Suppressor macrophage treated with lipopolysaccharide for 4 hours (primary cell): Measurements from ENCODE around the gene ATF1.

Experiments
- DNase-seq: peaks from one replicate; pipeline ENCODE4 v3.0.0-alpha.2; 2020

ATF1 gene

GRCh38 chr12:50763639-50764285 is at the start of gene ATF1:
Gene ATF1 (plus strand): TSS chr12:50764101. CDS start chr12:50780146, 16,045 bp downstream.
- DNase-seq = peak; percentile 95

- no peak for DNase-seq
Observed at GRCh38 chr12:50715174-50715573, 48.7 kb upstream of the ATF1 start.

- no peak for DNase-seq
Observed at GRCh38 chr12:50718760-50719159, 45.1 kb upstream of the ATF1 start.

GRCh38 chr12:50720085-50720484 is 43.8 kb upstream of the ATF1 start:
- no peak for DNase-seq

- DNase-seq = no peak
Observed at GRCh38 chr12:50720501-50720900, 43.4 kb upstream of the ATF1 start.

GRCh38 chr12:50723865-50724264 is 40.0 kb upstream of the ATF1 start:
- no peak for DNase-seq

- DNase-seq = no peak
Observed at GRCh38 chr12:50725011-50725942, 38.6 kb upstream of the ATF1 start.

- DNase-seq = no peak
Observed at GRCh38 chr12:50727466-50727865, 36.4 kb upstream of the ATF1 start.

GRCh38 chr12:50728417-50728816 is 35.5 kb upstream of the ATF1 start:
- no peak for DNase-seq

GRCh38 chr12:50728841-50729240 is 35.1 kb upstream of the ATF1 start:
- DNase-seq = no peak

- peak; percentile 39 for DNase-seq
Observed at GRCh38 chr12:50732591-50732990, 31.3 kb upstream of the ATF1 start.

GRCh38 chr12:50733706-50734105 is 30.2 kb upstream of the ATF1 start:
- DNase-seq = no peak

- DNase-seq = no peak
Observed at GRCh38 chr12:50734409-50735263, 29.3 kb upstream of the ATF1 start.

GRCh38 chr12:50739611-50740010 is 24.3 kb upstream of the ATF1 start:
- no peak for DNase-seq

GRCh38 chr12:50740307-50740706 is 23.6 kb upstream of the ATF1 start:
- no peak for DNase-seq

- no peak for DNase-seq
Observed at GRCh38 chr12:50742776-50743175, 21.1 kb upstream of the ATF1 start.

GRCh38 chr12:50745861-50746260 is 18.0 kb upstream of the ATF1 start:
- DNase-seq = peak; percentile 71

GRCh38 chr12:50746431-50746830 is 17.5 kb upstream of the ATF1 start:
- no peak for DNase-seq

GRCh38 chr12:50747817-50748216 is 16.1 kb upstream of the ATF1 start:
- DNase-seq = no peak

GRCh38 chr12:50749459-50749882 is 14.4 kb upstream of the ATF1 start:
- no peak for DNase-seq

GRCh38 chr12:50750366-50750765 is 13.5 kb upstream of the ATF1 start:
- DNase-seq = no peak

- peak; percentile 47 for DNase-seq
Observed at GRCh38 chr12:50751948-50752721, 11.8 kb upstream of the ATF1 start.
